Kidney glomerular epithelial cell (primary cell): ENCODE data around the gene CPNE5.

ENCODE experiments used
- DNase-seq: peaks from one replicate; lab custom pipeline; 2025; lab: John Stamatoyannopoulos, UW

The CPNE5 gene

GRCh38 chr6:36857325-36857724, 18.1 kb upstream of the CPNE5 start:
- no peak for DNase-seq

- no peak for DNase-seq
Observed at GRCh38 chr6:36856277-36856676, 17.0 kb upstream of the CPNE5 start.

- no peak for DNase-seq
Observed at GRCh38 chr6:36855750-36856149, 16.5 kb upstream of the CPNE5 start.

- peak; percentile 42 for DNase-seq
Observed at GRCh38 chr6:36853325-36853724, 14.1 kb upstream of the CPNE5 start.

- DNase-seq = no peak
Observed at GRCh38 chr6:36852481-36853147, 13.4 kb upstream of the CPNE5 start.

- DNase-seq = no peak
Observed at GRCh38 chr6:36851626-36852025, 12.4 kb upstream of the CPNE5 start.

- DNase-seq = peak; percentile 20
Observed at GRCh38 chr6:36851149-36851614, 11.9 kb upstream of the CPNE5 start.

GRCh38 chr6:36850021-36850420, 10.8 kb upstream of the CPNE5 start:
- no peak for DNase-seq

- DNase-seq = peak; percentile 36
Observed at GRCh38 chr6:36848658-36849441, 9.6 kb upstream of the CPNE5 start.

GRCh38 chr6:36847991-36848390, 8.7 kb upstream of the CPNE5 start:
- no peak for DNase-seq

- DNase-seq = no peak
Observed at GRCh38 chr6:36847152-36847551, 7.9 kb upstream of the CPNE5 start.

GRCh38 chr6:36845233-36845632, 6.0 kb upstream of the CPNE5 start:
- DNase-seq = no peak

- DNase-seq = no peak
Observed at GRCh38 chr6:36844232-36845170, 5.3 kb upstream of the CPNE5 start.

- DNase-seq = no peak
Observed at GRCh38 chr6:36843170-36843569, 3.9 kb upstream of the CPNE5 start.

GRCh38 chr6:36841756-36842155, 2.5 kb upstream of the CPNE5 start:
- DNase-seq = no peak

GRCh38 chr6:36840432-36841403, 1.5 kb upstream of the CPNE5 start:
- DNase-seq = no peak

GRCh38 chr6:36839749-36840431, 646 bp upstream of the CPNE5 start:
- peak; percentile 1 for DNase-seq

GRCh38 chr6:36837686-36838085, 1.6 kb downstream of the CPNE5 start:
- no peak for DNase-seq

GRCh38 chr6:36837022-36837339, 2.3 kb downstream of the CPNE5 start:
- DNase-seq = no peak

- no peak for DNase-seq
Observed at GRCh38 chr6:36836111-36837021, 2.9 kb downstream of the CPNE5 start.
